ENCODE results near the gene LDLRAD4. TPM values are rescaled to one million over a fixed set of nuclear protein-coding genes. Genes with fewer than 3 reads are reported as not detected.

LDLRAD4 gene
- total RNA-seq, 1 experiment from 2014 or later = not detected

DNA sequence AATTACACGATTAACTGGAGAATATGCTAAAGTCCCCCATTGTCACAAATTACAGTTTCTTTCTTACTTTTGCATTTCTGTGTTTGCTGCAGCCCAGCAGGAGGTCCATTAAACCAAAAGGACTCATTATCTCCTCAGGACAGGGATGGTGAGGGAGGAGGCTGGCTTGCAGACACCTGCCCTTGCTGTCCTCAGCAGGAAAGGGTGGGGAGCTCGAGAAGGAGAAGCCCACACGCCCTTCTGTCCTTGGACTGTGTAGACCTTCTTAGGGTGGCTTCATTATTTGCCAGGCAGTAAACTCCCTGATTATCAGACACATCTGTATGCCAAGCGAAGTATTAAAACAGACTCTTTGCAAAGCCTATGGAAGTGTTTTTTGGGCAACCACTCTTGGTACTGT, 196.0 kb downstream of the LDLRAD4 start:
- Histone ChIP-seq H3K4me3 (ENCODE audit: low read length) (no peak overlapping the region), H3F3A (ENCODE audit: low read length, unreplicated experiment) (no peaks in the 10 kb centered on the region), H3K4me1 (ENCODE audit: insufficient read depth, low read length) (peaks cover 5% of the 10 kb centered on the region; the same call in 1 of the 2 replicates), H3K9me3 (ENCODE audit: low read length) (no peaks in the 10 kb centered on the region), H2AFZ (ENCODE audit: low read length) (no peak overlapping the region), H4K20me1 (ENCODE audit: low read length) (no peaks in the 10 kb centered on the region), H3K79me2 (ENCODE audit: low read length) (no peaks in the 10 kb centered on the region), H3K9ac (ENCODE audit: low read length) (no peak overlapping the region), H3K27me3 (ENCODE audit: low read length) (peaks cover 41% of the 10 kb centered on the region), H3K4me2 (ENCODE audit: low read length) (no peak overlapping the region), H3K36me3 (ENCODE audit: low read depth, low read length) (no peaks in the 10 kb centered on the region), H3K9me2 (replicated peaks; ENCODE audit: low read length) (no peaks in the 10 kb centered on the region), H3K27ac (ENCODE audit: low read length) (no peak overlapping the region)
- ATAC-seq = no peak
- no peak for DNase-seq
- POLR2A ChIA-PET (ENCODE audit: unreplicated experiment) = no interaction called here
- no TSS peak for BruUV-seq (replicated peaks)
- intact Hi-C loops (cut with micrococcal nuclease) = no loop called here
- TF ChIP-seq EZH2phosphoT487 (IDR thresholded peaks at IDR 0.05; ENCODE audit: borderline replicate concordance, low read length) (no peak), EZH2 (IDR thresholded peaks at IDR 0.05; ENCODE audit: low read length, unreplicated experiment) (no peak)
- TF ChIP-seq, protein P1, sequence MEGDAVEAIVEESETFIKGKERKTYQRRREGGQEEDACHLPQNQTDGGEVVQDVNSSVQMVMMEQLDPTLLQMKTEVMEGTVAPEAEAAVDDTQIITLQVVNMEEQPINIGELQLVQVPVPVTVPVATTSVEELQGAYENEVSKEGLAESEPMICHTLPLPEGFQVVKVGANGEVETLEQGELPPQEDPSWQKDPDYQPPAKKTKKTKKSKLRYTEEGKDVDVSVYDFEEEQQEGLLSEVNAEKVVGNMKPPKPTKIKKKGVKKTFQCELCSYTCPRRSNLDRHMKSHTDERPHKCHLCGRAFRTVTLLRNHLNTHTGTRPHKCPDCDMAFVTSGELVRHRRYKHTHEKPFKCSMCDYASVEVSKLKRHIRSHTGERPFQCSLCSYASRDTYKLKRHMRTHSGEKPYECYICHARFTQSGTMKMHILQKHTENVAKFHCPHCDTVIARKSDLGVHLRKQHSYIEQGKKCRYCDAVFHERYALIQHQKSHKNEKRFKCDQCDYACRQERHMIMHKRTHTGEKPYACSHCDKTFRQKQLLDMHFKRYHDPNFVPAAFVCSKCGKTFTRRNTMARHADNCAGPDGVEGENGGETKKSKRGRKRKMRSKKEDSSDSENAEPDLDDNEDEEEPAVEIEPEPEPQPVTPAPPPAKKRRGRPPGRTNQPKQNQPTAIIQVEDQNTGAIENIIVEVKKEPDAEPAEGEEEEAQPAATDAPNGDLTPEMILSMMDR (conservative IDR thresholded peaks at IDR 0.05; ENCODE audit: low read depth, low read length) = no peak
- CTCF ChIA-PET = no interaction called here

DNA sequence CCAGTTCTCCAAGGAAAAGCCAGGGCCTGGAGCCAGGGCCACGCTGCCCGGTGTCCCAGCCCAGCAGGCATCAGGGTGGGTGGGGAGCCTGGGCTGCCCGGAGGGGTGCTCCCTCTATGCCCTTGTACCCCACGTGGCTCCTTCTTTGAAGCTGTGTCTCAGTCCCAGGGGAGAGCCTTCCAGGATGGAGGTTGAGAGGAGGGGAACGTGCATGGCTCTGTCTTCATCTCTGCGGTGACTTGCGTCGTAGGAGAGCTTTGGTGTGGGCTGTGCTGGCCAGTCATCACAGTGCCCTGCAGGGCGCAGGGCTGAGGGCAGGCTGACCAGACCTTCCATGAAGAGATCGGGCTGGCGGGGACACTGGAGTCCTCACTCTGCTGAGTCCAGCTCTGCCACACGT, 197.2 kb downstream of the LDLRAD4 start:
- H3K4me3 ChIP-seq (ENCODE audit: low read length) = no peak overlapping the region
- no peaks in the 10 kb centered on the region for H3K9me3 ChIP-seq (ENCODE audit: low read length)
- no peak overlapping the region for H3K4me2 ChIP-seq (ENCODE audit: low read length)
- ATAC-seq (no peak), DNase-seq (no peak)
- ChIA-PET CTCF (no interaction called here), POLR2A (ENCODE audit: unreplicated experiment) (no interaction called here)
- peaks cover 5% of the 10 kb centered on the region; the same call in 1 of the 2 replicates for H3K4me1 ChIP-seq (ENCODE audit: insufficient read depth, low read length)
- no peak overlapping the region for H2AFZ ChIP-seq (ENCODE audit: low read length)
- H3K36me3 ChIP-seq (ENCODE audit: low read depth, low read length) = no peaks in the 10 kb centered on the region
- peaks cover 45% of the 10 kb centered on the region for H3K27me3 ChIP-seq (ENCODE audit: low read length)
- H3F3A ChIP-seq (ENCODE audit: low read length, unreplicated experiment) = no peaks in the 10 kb centered on the region
- no peaks in the 10 kb centered on the region for H4K20me1 ChIP-seq (ENCODE audit: low read length)
- H3K27ac ChIP-seq (ENCODE audit: low read length) = no peak overlapping the region
- BruUV-seq (replicated peaks) = no TSS peak
- intact Hi-C loops (cut with micrococcal nuclease) = no loop called here
- TF ChIP-seq, protein P1 (conservative IDR thresholded peaks at IDR 0.05; ENCODE audit: low read depth, low read length) = no peak
- TF ChIP-seq EZH2 (IDR thresholded peaks at IDR 0.05; ENCODE audit: low read length, unreplicated experiment) (no peak), EZH2phosphoT487 (IDR thresholded peaks at IDR 0.05; ENCODE audit: borderline replicate concordance, low read length) (no peak)
- no peak overlapping the region for H3K9ac ChIP-seq (ENCODE audit: low read length)
- H3K9me2 ChIP-seq (replicated peaks; ENCODE audit: low read length) = no peaks in the 10 kb centered on the region
- H3K79me2 ChIP-seq (ENCODE audit: low read length) = no peaks in the 10 kb centered on the region

DNA sequence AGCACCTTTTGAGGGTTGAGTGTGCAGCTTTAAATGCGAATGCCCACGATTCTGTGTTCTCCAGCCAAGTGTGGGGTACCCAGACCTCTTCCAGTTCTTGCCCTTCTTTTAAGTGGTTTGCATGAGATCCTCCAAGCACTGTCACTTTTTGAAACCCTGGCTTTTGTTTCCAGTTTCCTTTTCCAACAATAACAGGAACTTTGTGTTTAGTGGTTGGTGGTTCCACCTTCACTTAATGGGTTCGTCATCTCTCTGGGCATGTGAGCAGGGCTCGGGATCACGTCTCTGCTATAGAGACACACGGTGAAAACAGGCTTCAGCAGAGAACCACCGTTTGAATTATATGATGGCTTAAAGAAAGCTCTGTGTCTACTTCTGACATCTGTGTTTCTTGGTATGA, 197.6 kb downstream of the LDLRAD4 start:
- Histone ChIP-seq H4K20me1 (ENCODE audit: low read length) (no peaks in the 10 kb centered on the region), H2AFZ (ENCODE audit: low read length) (no peak overlapping the region), H3K79me2 (ENCODE audit: low read length) (no peaks in the 10 kb centered on the region), H3K9me3 (ENCODE audit: low read length) (no peaks in the 10 kb centered on the region), H3K27me3 (ENCODE audit: low read length) (peaks cover 45% of the 10 kb centered on the region), H3K4me1 (ENCODE audit: insufficient read depth, low read length) (peaks cover 5% of the 10 kb centered on the region; the same call in 1 of the 2 replicates), H3K4me2 (ENCODE audit: low read length) (no peak overlapping the region), H3K9me2 (replicated peaks; ENCODE audit: low read length) (no peaks in the 10 kb centered on the region), H3K9ac (ENCODE audit: low read length) (no peak overlapping the region), H3K36me3 (ENCODE audit: low read depth, low read length) (no peaks in the 10 kb centered on the region), H3F3A (ENCODE audit: low read length, unreplicated experiment) (no peaks in the 10 kb centered on the region), H3K27ac (ENCODE audit: low read length) (no peak overlapping the region), H3K4me3 (ENCODE audit: low read length) (no peak overlapping the region)
- ChIA-PET POLR2A (ENCODE audit: unreplicated experiment) (no interaction called here), CTCF (no interaction called here)
- DNase-seq (no peak), ATAC-seq (no peak)
- BruUV-seq (replicated peaks) = no TSS peak
- TF ChIP-seq, protein P1 (conservative IDR thresholded peaks at IDR 0.05; ENCODE audit: low read depth, low read length) = no peak
- TF ChIP-seq EZH2phosphoT487 (IDR thresholded peaks at IDR 0.05; ENCODE audit: borderline replicate concordance, low read length) (no peak), EZH2 (IDR thresholded peaks at IDR 0.05; ENCODE audit: low read length, unreplicated experiment) (no peak)
- intact Hi-C loops (cut with micrococcal nuclease) = no loop called here
